LNCaP clone FGC (cell line): ENCODE data around the gene PTCH2.

ENCODE experiments used
- DNase-seq: peaks from one replicate; pipeline ENCODE4 v3.0.0-alpha.2; 2011; ENCODE audit warnings: low read depth
- H3K4me3 ChIP-seq: 2 replicates; pipeline ENCODE4 v1.5.1; 2011; ENCODE audit warnings: mild to moderate bottlenecking, low read depth, low read length, control low read depth
- TF ChIP-seq, protein P1 (sequence below): IDR thresholded peaks from 2 replicates; pipeline ENCODE4 v1.5.1; 2012; ENCODE audit warnings: mild to moderate bottlenecking; ENCODE audit not compliant: control insufficient read depth, insufficient read depth; ENCODE audit errors: extremely low read depth

The PTCH2 gene

DNA sequence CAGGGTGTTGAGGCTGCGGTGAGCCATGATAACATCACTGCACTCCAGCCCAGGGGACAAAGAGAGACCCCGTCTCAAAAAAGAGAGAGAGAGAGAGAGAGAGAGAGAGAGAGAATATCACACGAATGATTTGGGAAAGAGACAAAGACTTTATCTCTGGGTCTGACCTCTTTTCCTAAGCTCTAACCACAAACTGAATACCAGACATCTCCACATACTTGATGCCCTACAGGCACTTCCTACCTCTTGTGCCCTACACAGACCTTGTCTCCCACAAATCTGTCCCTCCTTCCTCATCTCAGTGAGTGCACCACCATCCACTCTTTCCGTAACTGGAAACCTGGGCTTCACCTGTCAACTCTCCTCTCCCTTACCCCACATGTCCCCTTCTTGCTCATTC lies 27.0 kb upstream of the PTCH2 start:
- DNase-seq, result no peak
- H3K4me3 ChIP-seq, result no peak overlapping the region
- TF ChIP-seq, protein P1, sequence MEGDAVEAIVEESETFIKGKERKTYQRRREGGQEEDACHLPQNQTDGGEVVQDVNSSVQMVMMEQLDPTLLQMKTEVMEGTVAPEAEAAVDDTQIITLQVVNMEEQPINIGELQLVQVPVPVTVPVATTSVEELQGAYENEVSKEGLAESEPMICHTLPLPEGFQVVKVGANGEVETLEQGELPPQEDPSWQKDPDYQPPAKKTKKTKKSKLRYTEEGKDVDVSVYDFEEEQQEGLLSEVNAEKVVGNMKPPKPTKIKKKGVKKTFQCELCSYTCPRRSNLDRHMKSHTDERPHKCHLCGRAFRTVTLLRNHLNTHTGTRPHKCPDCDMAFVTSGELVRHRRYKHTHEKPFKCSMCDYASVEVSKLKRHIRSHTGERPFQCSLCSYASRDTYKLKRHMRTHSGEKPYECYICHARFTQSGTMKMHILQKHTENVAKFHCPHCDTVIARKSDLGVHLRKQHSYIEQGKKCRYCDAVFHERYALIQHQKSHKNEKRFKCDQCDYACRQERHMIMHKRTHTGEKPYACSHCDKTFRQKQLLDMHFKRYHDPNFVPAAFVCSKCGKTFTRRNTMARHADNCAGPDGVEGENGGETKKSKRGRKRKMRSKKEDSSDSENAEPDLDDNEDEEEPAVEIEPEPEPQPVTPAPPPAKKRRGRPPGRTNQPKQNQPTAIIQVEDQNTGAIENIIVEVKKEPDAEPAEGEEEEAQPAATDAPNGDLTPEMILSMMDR, result no peak

DNA sequence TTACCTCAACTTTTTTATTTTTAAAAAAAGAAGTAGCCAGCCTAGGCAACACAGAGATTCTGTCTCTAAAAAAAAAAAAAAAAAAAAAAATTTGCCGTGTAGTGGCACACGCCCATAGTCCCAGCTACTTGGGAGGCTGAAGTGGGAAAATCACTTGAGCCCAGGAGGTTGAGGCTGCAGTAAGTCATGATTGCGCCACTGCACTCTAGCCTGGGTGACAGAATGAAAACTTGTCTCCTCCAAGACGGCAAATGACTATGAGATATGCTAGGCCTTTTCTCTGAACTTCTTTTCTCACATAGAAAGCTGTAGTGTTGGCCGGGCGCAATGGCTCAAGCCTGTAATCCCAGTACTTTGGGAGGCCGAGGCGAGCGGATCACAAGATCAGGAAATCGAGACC lies 24.7 kb upstream of the PTCH2 start:
- no peak overlapping the region for H3K4me3 ChIP-seq
- TF ChIP-seq, protein P1, result no peak
- DNase-seq, result no peak

DNA sequence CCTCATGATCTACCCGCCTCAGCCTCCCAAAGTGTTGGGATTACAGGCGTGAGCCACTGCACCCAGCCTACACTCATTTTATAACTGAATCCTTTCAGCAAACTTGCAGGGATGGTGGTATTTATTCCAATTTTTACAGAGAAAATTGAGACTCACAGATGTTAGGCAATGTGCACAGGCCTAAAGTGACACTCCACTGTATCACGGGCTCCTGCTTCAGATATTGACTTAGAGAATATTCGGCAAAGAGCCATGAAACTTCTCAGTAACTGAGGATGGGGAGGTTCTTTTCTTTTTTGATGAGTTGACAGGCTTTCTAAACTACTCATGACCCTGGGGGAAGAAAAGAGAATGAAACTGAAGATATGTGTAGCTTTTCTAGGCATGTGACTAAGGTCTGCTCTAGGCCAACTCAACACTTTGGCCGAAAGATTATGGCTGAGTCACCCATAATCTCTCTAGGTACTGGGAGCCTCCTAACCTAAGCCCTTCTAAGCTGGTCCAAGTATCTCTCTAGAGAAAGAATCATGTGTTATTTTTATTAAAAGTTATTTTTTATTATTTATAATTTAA lies 19.9 kb upstream of the PTCH2 start:
- no peak overlapping the region for H3K4me3 ChIP-seq
- DNase-seq, result no peak
- TF ChIP-seq, protein P1, result no peak

DNA sequence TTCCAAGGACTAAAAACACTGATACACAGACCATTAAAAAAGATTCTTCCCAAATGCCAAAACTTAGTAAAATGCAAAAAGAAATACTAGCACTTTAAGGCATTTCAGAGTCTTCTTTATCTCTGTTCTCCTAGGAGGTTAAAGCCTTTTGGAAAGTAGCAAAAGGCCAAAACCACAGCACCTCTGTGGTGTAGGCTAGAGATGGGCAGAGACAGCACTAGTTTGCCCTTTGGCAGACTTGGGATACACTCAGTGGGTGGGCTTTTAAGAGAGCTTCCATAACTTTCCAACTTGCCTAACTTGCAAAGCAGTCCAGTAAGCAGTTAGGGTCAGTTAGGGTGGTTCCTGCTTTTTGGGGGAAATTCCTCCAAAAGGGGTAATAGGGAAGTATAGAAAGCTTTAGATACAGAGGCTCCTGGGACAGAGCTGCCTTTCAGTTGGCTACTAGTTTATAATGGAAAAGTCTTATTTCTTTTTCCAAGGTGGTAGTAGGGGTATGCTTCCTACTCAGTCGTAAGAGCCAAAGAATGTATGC lies 17.9 kb upstream of the PTCH2 start:
- TF ChIP-seq, protein P1, result no peak
- no peak for DNase-seq
- no peak overlapping the region for H3K4me3 ChIP-seq

DNA sequence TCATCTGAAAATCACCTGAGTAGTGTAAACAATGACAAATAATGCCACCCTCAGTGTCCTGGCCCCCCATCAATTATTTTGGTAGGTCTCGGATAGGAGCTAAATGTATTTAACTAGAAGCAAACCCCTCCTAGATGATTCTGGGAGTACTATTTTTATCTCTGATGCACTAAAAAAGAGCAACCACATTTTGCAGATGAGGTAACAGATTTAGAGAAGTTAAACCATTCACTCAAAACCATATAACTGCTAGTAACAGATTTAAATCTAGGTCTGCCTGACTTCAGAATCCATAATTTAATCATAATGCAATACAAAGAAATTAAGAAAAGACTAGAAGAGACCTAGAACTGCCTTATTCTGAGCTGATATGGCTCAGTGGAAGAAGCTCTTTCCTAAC lies 17.3 kb upstream of the PTCH2 start:
- H3K4me3 ChIP-seq, result no peak overlapping the region
- no peak for DNase-seq
- TF ChIP-seq, protein P1, result no peak

DNA sequence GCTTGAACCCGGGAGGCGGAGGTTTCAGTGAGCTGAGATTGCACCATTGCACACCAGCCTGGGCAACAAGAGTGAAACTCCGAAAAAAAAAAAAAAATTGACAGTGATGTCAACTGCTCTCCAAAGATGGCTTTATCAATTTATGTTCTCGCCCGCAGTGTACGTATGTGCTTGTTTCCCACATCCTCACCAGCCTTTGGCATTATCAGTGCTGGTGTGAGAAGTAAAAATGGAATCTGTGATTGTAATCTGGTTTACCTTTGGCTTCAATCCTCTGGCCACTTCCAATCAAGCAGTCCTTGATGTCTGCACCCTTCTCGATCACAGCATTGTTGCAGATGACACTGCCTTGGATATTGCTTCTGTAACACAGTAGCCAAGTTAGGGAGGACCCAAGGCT lies 14.4 kb upstream of the PTCH2 start:
- H3K4me3 ChIP-seq, result no peak overlapping the region
- TF ChIP-seq, protein P1, result no peak

DNA sequence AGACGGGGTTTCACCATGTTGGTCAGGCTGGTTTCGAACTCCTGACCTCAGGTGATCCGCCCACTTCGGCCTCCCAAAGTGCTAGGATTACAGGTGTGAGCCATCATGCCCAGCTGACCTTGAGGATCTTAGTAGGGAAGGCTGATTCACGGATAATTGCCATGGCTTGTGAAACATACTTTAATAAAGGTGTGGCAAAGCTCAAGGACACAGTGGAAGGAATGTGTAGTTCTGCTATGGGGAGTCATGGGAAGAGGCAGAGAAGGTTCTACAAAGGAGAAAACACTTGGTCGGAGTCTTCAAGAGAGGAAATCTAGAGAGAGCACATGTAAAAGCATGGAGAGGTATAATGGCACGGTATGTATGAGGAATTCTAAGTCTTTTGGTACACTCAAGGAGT lies 12.7 kb upstream of the PTCH2 start:
- TF ChIP-seq, protein P1, result no peak
- DNase-seq, result no peak
- H3K4me3 ChIP-seq, result no peak overlapping the region

More for the DNA sequence above, 14.4 kb upstream of the PTCH2 start:
- DNase-seq, result no peak
